Gastrocnemius medialis (tissue), 4 donors: ENCODE results near the gene GPR63. TPM values are rescaled to one million over a fixed set of nuclear protein-coding genes. Genes with fewer than 3 reads are reported as not detected.

Experiments
- ATAC-seq, 2 donors: fragments of 150-250 bp; one replicate each; pipeline ENCODE4 v1.9.1; 2016
- DNase-seq, 2 donors: peaks; one replicate each; pipeline ENCODE4 v3.0.0-alpha.2; 2019
- H3K27ac ChIP-seq, 4 donors: fragments of 200-600 bp; sonication (generic); 1 replicate in 1 of 4; 2 replicates in 3 of 4; pipeline ENCODE4 v1.5.1; 2016 to 2018; ENCODE audit warnings: mild to moderate bottlenecking in 2 of 4, moderate library complexity in 1 of 4
- H3K27me3 ChIP-seq, 3 donors: fragments of 200-600 bp; sonication (generic) in 2 of 3; 1 replicate in 1 of 3; 2 replicates in 2 of 3; pipeline versions ENCODE4 v1.5.1 to v1.6.0; 2016 to 2019; ENCODE audit warnings: mild to moderate bottlenecking in 1 of 3, moderate library complexity in 1 of 3
- H3K36me3 ChIP-seq, 2 donors: fragments of 200-600 bp; sonication (generic) in 1 of 2; one replicate each; pipeline ENCODE4 v1.5.1; 2017 to 2018
- H3K4me1 ChIP-seq, 2 donors: fragments of 200-600 bp; sonication (generic) in 1 of 2; one replicate each; pipeline ENCODE4 v1.5.1; 2016 to 2017; ENCODE audit warnings: mild to moderate bottlenecking in 2 of 2
- H3K4me3 ChIP-seq, 4 donors: fragments of 200-600 bp; sonication (generic) in 3 of 4; 1 replicate in 1 of 4; 2 replicates in 3 of 4; pipeline ENCODE4 v1.5.1; 2016 to 2019; ENCODE audit warnings: mild to moderate bottlenecking in 2 of 4
- H3K9me3 ChIP-seq, 3 donors: fragments of 200-600 bp; sonication (generic) in 2 of 3; 1 replicate in 1 of 3; 2 replicates in 2 of 3; pipeline ENCODE4 v1.5.1; 2016 to 2019
- POLR2A ChIP-seq, 2 donors: fragments of 450-650 bp; IDR thresholded peaks; one replicate each; pipeline ENCODE4 v1.6.1; 2017; ENCODE audit warnings: antibody characterized with exemption in 2 of 2, mild to moderate bottlenecking in 2 of 2, moderate library complexity in 2 of 2
- in situ Hi-C, 4 donors: fragments of 200-750 bp; cut with MboI; loops; one replicate each; pipeline versions ENCODE4 v1.15.0 to v1.8.0; 2017; ENCODE audit warnings: low sequenced_read_pairs in 4 of 4
- intact Hi-C: fragments of 100-400 bp; cut with DNase I; formaldehyde crosslinking; loops from one replicate; pipeline ENCODE4 v1.15.1; 2023; ENCODE audit warnings: low total_unique reads
- total RNA-seq, 4 donors: library from RNA; depleted of rRNA; stranded (reverse); fragments of >200 nt; gene quantifications; one replicate each; pipeline versions ENCODE4 v1.1.0 to v1.2.3, GENCODE V29; 2016
- TF ChIP-seq, protein P1 (sequence below), 5 experiments: fragments of 450-650 bp in 3 of 5; fragments of 200-600 bp in 2 of 5; sonication (generic) in 2 of 5; IDR thresholded peaks in 4 of 5; conservative IDR thresholded peaks in 1 of 5; 1 replicate in 4 of 5; 2 replicates in 1 of 5; pipeline ENCODE4 v1.5.1; 2016 to 2019; ENCODE audit warnings: antibody characterized with exemption in 5 of 5, mild to moderate bottlenecking in 3 of 5, moderate library complexity in 3 of 5

The GPR63 gene
- total RNA-seq, 4 donors from 2014 or later, result 0.07 to 0.16 (median 0.10) TPM; not detected in 1

DNA sequence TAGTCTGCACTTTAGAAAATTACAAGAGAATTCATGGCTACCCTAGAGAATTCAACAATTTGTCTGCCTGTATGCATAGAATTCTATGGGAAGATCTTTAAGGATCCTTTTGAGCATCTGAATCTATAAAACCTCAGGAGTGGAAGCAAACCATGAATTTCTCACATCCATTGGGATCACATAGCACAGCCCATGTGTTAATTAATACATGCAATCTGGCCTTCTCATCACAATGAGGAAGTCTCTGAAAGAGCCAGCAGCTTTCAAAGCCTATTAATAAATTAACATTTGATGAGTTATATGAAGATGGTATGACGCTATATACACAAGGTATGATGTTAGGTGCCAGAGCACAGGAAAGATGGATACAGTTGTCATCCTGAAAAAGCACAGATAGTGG, 35.7 kb upstream of the GPR63 start:
- intact Hi-C loops, result no loop called here

DNA sequence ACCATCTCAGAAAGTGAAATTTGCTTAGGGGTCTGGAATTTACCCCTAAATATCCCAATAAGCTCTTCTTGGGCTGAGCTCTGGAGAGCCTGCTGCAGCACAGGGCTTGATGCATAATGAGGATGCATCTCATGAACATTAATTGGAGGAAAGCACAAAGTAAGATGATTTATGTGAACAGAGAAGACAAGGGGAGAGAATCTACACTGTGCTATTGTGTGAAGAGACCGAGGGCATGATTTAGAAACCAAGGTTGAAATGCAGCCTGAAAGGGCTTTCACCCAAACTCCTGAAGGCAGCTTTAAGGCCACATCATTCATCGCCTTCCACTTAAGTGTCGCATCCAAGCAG, 27.8 kb upstream of the GPR63 start:
- TF ChIP-seq, protein P1, sequence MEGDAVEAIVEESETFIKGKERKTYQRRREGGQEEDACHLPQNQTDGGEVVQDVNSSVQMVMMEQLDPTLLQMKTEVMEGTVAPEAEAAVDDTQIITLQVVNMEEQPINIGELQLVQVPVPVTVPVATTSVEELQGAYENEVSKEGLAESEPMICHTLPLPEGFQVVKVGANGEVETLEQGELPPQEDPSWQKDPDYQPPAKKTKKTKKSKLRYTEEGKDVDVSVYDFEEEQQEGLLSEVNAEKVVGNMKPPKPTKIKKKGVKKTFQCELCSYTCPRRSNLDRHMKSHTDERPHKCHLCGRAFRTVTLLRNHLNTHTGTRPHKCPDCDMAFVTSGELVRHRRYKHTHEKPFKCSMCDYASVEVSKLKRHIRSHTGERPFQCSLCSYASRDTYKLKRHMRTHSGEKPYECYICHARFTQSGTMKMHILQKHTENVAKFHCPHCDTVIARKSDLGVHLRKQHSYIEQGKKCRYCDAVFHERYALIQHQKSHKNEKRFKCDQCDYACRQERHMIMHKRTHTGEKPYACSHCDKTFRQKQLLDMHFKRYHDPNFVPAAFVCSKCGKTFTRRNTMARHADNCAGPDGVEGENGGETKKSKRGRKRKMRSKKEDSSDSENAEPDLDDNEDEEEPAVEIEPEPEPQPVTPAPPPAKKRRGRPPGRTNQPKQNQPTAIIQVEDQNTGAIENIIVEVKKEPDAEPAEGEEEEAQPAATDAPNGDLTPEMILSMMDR (IDR thresholded peaks at IDR 0.05 in 4 of 5, conservative IDR thresholded peaks at IDR 0.05 in 1 of 5), result no peak
- TF ChIP-seq POLR2A (IDR thresholded peaks at IDR 0.05), result no peak
- ATAC-seq (no peak), DNase-seq (no peak)
- Histone ChIP-seq H3K4me3 (no peak overlapping the region), H3K9me3 (no peaks in the 10 kb centered on the region), H3K4me1 (no peaks in the 10 kb centered on the region), H3K27me3 (no peaks in the 10 kb centered on the region), H3K36me3 (no peaks in the 10 kb centered on the region), H3K27ac (no peak overlapping the region)
- in situ Hi-C loops, result no loop called here
- intact Hi-C loops, result no loop called here

More for the DNA sequence above, 35.7 kb upstream of the GPR63 start:
- Histone ChIP-seq H3K4me3 (no peak overlapping the region), H3K27me3 (no peaks in the 10 kb centered on the region), H3K27ac (no peak overlapping the region), H3K9me3 (no peaks in the 10 kb centered on the region), H3K36me3 (no peaks in the 10 kb centered on the region), H3K4me1 (no peaks in the 10 kb centered on the region)
- in situ Hi-C loops, result no loop called here
- DNase-seq, result no peak
- no peak for ATAC-seq
- TF ChIP-seq, protein P1 (IDR thresholded peaks at IDR 0.05 in 4 of 5, conservative IDR thresholded peaks at IDR 0.05 in 1 of 5), result no peak
- no peak for TF ChIP-seq POLR2A (IDR thresholded peaks at IDR 0.05)

DNA sequence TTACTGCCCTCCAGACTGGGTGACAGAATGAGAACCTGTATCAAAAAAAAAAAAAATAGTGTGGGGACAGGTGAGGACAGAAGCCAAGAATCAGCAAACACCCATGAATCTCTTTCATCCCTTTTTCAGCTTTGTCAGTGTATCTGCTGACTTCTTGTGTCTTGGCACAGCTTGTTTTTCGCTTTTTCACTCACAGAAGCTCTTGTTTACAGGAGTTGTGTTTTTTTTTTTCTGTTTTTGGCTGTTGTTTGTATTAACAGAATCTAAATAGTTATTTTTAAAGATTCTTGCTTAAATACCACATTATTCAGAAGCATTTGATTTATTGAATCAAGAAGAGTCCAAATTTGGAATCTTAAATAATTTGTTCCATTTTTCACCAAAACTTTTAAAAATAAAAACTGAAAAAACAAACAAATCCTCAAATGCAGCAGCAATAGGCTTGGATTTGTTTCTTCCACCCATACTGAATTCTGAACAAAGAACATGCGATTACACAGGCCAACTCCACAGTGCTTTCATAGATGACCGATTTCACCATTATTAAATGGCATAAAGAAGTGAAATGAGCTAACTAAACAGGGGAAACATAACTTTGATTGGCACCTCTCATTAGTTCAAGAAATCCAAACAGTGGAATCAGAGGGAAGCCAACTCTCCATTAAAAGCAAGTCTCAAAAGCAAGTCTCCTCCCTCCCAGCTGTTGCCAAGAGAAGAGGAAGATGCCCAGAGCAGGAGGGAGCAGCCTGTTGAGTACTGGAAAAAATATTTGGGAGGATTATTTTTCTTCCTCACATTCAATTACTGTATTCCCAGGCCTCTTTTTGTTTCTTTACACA, 27.2 kb upstream of the GPR63 start:
- DNase-seq, result no peak
- in situ Hi-C loops (no loop called here), intact Hi-C loops (no loop called here)
- Histone ChIP-seq H3K27me3 (no peaks in the 10 kb centered on the region), H3K36me3 (no peaks in the 10 kb centered on the region), H3K4me3 (no peak overlapping the region), H3K9me3 (no peaks in the 10 kb centered on the region), H3K4me1 (no peaks in the 10 kb centered on the region), H3K27ac (no peak overlapping the region)
- ATAC-seq, result no peak
- TF ChIP-seq POLR2A (IDR thresholded peaks at IDR 0.05), result no peak
- TF ChIP-seq, protein P1 (IDR thresholded peaks at IDR 0.05 in 4 of 5, conservative IDR thresholded peaks at IDR 0.05 in 1 of 5), result no peak

DNA sequence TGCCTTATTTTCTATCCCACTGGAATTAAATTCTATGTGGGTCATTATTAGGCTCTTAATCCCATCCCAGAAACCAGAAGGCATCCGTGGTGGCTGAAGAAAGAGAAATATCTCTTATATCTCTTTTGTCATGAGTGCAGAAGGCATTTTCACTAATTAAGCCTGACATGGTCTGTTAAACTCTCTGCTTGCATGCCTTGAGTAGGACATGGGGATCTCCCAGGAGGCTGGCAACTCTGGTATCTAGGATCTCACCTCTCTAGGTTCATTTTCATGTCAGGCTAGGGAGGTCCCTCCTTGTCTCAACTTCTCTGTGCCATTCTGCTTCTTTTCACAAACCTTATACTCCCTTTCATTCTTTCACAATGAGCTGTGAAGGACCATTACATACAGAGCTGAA, 25.3 kb upstream of the GPR63 start:
- no peaks in the 10 kb centered on the region for H3K4me1 ChIP-seq
- no peaks in the 10 kb centered on the region for H3K36me3 ChIP-seq
- ATAC-seq (no peak), DNase-seq (no peak)
- no peak overlapping the region for H3K27ac ChIP-seq
- no peak for TF ChIP-seq POLR2A (IDR thresholded peaks at IDR 0.05)
- TF ChIP-seq, protein P1 (IDR thresholded peaks at IDR 0.05 in 4 of 5, conservative IDR thresholded peaks at IDR 0.05 in 1 of 5), result no peak
- in situ Hi-C loops (no loop called here), intact Hi-C loops (no loop called here)
- H3K27me3 ChIP-seq, result no peaks in the 10 kb centered on the region
- no peaks in the 10 kb centered on the region for H3K9me3 ChIP-seq
- no peak overlapping the region for H3K4me3 ChIP-seq
